H1 (cell line): ENCODE results near the gene MT1G. TPM values are rescaled to one million over a fixed set of nuclear protein-coding genes. Genes with fewer than 3 reads are reported as not detected.

Experiments
- CHD7 ChIP-seq: fragments of 300-600 bp; sonication (generic); IDR thresholded peaks from 2 replicates; pipeline ENCODE4 v1.7.1; 2012; ENCODE audit warnings: low read length, moderate library complexity, mild to moderate bottlenecking, inconsistent platforms; ENCODE audit not compliant: insufficient replicate concordance
- EZH2 ChIP-seq: fragments of 200-600 bp; sonication (generic); IDR thresholded peaks from 2 replicates; pipeline ENCODE4 v1.7.1; 2012; ENCODE audit warnings: low read depth, mild to moderate bottlenecking, moderate library complexity, low read length, inconsistent platforms; ENCODE audit not compliant: severe bottlenecking
- KDM4A ChIP-seq: IDR thresholded peaks from one replicate; pipeline ENCODE4 v1.7.1; 2012; ENCODE audit warnings: low read depth, mild to moderate bottlenecking, moderate library complexity, low read length, inconsistent platforms; ENCODE audit not compliant: severe bottlenecking
- ZNF274 ChIP-seq: IDR thresholded peaks from 2 replicates; pipeline ENCODE4 v1.7.0; 2012; ENCODE audit warnings: low read length, borderline replicate concordance; ENCODE audit errors: extremely low read depth
- polyA plus RNA-seq, 7 experiments: library from polyadenylated mRNA; depleted of rRNA in 3 of 7; stranded (reverse) in 5 of 7; unstranded in 2 of 7; fragments of >200 nt in 5 of 7; fragments of 200-250 nt in 2 of 7; gene quantifications; 1 replicate in 5 of 7; 2 replicates in 1 of 7; 4 replicates in 1 of 7; pipeline versions ENCODE4 v1.2.1 to v1.2.3, GENCODE V29; 2011 to 2013; ENCODE audit warnings: missing spikeins in 2 of 7, mixed read lengths in 2 of 7
- total RNA-seq: library from RNA; stranded (reverse); fragmentation: NEBNext Ultra II Directional; extraction: Animal tissue kit (Norgen Biotek cat#: 25700); gene quantifications from 2 replicates; pipeline ENCODE4 v1.2.1, GENCODE V29; 2021
- TF ChIP-seq, protein P1 (sequence below): IDR thresholded peaks from 2 replicates; pipeline ENCODE4 v1.6.1; 2011; ENCODE audit warnings: low read depth, mild to moderate bottlenecking, low read length; ENCODE audit not compliant: insufficient read depth

Gene MT1G
- total and polyA plus RNA-seq, 2 of the 8 experiments (the other 6 are each of a cell fraction or from before 2014, with no cell fraction given): 17.7 to 515 TPM

DNA sequence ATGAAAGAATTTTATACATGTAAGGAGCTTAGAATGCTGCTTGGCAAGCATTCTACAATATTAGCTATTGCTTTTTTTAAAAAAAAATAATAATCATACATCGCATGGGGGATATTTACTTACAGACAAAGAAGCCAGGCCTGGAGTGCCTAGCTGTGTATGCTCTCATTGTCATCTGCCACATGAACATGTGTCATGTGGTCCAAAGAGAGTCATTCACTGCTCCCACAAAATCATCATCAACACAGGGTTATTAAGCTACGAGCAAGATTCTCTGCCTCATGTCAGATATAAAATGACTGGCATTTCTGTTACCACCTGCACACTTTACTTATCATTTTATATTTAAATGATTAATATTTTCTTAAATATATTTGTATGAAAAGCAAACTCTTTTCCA is 44.2 kb downstream of the MT1G start (continued):
- no peak for TF ChIP-seq CHD7
- no peak for TF ChIP-seq ZNF274
- TF ChIP-seq KDM4A: no peak
- TF ChIP-seq EZH2: no peak
- TF ChIP-seq, protein P1, sequence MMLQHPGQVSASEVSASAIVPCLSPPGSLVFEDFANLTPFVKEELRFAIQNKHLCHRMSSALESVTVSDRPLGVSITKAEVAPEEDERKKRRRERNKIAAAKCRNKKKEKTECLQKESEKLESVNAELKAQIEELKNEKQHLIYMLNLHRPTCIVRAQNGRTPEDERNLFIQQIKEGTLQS: no peak
